Kidney tubule cell (primary cell): ENCODE measurements around the gene ANKRD52.

ENCODE experiments used
- DNase-seq: peaks from one replicate; pipeline ENCODE4 v3.0.0-alpha.2; 2018; ENCODE audit warnings: low spot score

ANKRD52 gene

DNA sequence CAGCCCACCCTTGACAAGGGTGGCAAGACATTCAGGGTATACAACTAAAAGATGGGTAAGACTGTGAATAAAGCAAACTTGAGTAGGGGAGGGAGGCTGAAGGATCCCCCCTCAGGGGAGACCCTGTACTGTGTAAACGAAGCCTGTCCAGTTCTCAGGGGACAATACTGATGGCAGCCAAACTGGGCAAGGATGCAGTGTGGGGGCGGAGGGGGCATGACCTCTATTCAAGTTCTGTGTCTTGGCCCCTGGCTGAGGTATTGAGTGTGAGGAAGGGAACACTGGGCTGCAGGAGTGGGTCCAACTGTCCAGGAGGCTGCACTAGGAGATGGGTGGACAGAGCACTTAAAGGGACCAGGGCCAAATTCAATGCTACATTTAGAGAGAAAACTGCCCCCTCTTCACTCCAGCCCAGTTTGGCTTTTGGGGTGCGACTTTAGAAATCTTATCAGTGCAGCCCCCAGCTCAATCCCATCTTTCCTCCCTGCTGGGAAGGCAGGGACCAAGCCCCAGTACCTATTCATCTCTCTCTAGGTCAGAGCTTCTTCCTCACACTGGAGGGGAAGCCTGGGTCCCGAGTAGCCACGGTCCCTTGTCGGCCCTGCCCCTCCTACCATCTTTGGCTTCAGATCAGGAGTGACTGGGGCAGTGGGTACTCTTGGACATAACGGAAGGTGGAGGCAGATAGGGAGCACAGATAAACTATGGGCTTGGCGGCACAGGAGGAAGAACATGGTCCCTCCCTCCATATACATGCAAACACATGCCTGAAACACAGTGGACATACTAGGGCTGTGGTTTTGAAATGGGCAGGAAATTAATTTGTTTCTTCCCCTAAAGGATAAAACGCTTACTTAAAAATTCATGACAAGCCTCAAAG is 16.5 kb downstream of the ANKRD52 start:
- DNase-seq, result no peak

DNA sequence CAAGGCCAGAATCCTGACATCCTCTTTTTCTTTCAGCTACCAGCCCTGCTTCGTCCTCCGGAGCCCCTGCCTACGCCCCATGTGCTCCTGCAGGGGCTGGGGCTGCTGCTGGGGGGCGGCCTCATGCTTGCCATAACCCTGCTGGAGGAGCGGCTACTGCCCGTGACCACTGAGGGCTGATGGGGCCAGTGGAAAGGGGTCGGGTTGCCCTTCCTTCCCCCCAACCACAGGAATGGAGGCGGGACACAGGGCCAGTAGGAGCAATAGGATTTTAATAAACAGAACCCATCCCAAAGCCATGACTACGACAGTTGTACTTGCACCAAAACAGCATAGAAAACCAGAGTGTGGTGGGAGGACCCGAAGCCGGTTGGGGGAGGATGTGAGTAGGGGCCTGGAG is 20.6 kb downstream of the ANKRD52 start:
- no peak for DNase-seq

DNA sequence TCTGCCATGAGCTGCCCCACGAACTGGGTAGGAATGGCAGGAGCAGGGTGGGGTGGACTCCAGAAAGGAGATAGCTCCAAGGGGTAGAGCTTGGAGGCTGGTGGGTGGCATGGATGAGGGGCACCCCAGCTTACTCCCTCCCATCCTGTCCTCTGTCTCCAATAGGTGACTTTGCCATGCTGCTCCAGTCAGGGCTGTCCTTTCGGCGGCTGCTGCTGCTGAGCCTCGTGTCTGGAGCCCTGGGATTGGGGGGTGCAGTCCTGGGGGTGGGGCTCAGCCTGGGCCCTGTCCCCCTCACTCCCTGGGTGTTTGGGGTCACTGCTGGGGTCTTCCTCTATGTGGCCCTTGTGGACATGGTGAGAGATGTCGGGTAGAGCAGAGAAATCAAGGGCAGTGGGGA is 21.2 kb downstream of the ANKRD52 start:
- no peak for DNase-seq

DNA sequence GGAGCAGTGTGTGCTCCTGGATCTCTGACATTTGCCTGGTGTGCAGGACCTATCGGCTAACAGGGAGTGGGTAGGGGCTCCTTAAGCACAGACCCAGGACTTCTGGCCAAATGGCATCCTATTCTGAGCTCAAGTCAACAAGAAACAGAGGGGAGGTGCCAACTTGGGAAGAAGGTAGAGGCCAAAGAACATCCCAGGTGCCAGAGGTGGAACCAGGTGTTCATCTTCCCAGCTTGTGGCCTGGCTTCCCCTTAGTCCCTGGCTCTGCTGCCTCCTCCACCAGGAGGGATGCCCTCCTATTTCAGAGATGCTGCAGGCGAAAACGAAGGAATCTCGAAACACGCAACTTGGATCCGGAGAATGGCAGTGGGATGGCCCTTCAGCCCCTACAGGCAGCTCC is 22.1 kb downstream of the ANKRD52 start:
- no peak for DNase-seq

DNA sequence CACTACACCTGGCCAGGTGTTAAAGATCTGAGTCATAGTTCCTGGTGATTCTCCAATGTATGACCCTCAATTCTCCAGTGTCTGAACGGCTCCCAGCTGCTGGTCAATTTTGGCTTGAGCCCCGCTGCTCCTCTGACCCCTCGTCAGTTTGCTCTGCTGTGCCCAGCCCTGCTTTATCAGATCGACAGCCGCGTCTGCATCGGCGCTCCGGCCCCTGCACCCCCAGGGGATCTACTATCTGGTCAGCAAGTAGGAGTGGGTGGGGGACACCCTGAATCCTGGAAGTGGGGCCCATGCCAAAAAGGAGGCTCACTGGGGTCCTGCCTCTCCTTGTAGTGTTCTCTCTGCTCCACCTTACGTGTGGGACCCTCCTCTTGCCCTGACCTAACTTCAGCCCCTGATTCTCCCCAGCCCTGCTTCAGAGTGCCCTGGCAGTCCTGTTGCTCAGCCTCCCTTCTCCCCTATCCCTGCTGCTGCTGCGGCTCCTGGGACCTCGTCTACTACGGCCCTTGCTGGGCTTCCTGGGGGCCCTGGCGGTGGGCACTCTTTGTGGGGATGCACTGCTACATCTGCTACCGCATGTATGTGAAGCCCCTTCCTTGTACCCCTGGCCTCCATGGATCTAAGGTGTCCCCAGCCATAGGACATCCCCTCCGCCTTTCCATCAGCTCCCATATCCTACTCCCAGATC is 23.3 kb downstream of the ANKRD52 start:
- no peak for DNase-seq

DNA sequence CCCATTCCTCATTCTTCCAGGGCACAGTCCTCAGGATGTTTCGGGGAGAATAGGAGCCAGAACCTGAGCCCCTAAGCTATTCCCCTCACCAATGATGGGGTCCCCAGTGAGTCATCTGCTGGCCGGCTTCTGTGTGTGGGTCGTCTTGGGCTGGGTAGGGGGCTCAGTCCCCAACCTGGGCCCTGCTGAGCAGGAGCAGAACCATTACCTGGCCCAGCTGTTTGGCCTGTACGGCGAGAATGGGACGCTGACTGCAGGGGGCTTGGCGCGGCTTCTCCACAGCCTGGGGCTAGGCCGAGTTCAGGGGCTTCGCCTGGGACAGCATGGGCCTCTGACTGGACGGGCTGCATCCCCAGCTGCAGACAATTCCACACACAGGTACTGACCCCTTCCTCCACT is 27.0 kb downstream of the ANKRD52 start:
- no peak for DNase-seq

DNA sequence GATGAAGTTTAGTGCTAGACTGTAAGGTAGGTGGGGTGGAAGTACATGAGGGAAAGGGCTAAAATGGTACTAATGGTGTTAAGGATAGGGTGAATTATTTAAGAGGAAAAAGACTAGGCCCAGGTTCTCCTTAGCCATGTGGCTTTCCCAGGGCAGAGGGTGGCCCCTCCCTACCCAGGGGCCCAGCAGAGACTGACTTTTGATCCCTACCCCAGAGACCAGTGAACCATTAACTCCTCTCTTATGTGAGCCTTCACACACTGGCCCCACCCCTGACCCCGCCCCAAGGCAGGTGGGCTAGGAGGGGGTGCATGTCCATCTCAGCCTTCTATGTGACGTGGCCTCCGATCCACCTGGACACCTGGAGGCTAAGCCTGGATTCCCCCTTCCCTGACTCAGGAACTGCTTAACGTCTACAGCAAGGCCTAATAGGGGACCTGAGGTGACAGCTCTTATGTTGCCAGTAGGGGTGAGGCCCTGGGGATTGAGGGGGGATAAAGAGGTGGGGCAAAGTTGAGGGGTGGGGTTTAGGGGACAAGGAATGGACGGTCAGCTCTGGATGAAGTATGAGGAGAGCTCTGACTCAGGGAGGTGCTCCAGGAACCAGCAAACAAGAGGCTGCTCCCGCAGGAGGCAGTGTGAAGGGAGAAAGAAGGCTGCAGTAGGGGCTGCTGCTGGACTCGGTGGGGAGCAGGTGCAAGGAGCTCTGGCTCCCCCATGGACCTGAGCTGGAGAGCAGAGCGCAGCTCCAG is 27.6 kb downstream of the ANKRD52 start:
- peak; percentile 19 for DNase-seq

DNA sequence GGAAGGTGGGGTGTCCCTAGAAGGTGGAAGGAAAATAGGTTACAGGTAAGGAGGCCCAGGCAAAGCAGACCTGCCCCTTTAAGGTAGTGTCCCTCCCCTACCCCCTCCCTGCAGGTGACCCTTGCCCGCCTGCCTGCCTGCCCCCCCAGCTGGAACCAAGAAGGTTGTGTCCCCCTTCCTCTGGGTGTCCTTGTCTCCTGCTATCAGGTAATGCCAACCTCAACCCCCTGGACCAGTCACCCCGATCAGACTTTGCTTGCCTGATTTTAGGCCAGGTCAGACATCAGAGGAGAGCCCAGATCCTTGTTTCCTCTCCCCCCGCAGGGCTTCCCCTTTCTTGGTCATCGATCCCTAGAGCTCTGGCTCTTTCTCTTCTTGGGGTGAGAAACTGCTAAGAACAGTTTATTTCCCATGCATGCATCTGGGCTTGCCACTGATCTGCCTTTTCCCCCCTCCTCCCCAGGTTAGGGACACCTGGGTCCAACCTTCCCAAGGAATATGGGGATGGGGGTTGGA is 28.2 kb downstream of the ANKRD52 start, which contains the start of gene SLC39A5:
TSS of gene SLC39A5 (plus strand) at position 136 of the 516 bp plus-strand sequence. CDS start 1,224 bp downstream, outside the sequence.
- DNase-seq, result no peak

DNA sequence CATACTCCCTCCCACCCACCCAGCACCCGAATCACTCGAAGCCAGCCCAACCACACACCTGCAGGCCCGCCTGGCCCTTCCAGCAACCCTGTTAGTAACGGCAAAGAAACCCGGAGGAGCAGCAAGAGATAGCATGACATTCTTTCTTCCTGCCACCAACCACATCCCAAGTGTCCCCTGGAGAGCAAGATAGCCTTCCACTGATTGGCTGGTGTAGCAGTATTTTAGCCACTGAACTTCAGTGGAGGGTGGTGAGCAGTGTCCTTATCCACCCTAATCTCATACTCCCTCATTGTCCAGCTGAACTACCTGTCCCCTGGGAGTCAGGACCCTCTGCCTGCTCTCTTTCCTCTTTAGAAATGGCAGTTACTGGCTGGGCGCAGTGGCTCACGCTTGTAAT is 29.1 kb downstream of the ANKRD52 start:
- DNase-seq, result no peak

DNA sequence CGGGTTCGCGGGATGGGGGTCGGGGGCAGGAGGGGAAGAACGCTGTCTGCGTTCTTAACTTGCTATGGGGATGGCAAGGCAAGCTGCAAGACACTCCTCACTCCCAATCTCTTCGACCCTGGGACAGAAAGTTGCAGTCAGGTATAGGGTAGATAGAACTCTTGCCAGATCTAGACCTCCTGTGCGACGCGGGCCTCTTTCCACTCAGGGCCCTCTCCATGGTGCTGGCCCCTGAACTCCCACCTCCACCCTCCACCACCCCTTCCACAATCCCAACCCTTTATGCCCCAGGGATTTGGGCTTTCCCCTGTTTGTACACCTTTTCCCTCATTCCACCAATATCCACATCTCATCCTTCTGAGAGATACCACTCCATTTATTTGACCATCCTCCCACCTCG is 33.2 kb downstream of the ANKRD52 start:
- no peak for DNase-seq

DNA sequence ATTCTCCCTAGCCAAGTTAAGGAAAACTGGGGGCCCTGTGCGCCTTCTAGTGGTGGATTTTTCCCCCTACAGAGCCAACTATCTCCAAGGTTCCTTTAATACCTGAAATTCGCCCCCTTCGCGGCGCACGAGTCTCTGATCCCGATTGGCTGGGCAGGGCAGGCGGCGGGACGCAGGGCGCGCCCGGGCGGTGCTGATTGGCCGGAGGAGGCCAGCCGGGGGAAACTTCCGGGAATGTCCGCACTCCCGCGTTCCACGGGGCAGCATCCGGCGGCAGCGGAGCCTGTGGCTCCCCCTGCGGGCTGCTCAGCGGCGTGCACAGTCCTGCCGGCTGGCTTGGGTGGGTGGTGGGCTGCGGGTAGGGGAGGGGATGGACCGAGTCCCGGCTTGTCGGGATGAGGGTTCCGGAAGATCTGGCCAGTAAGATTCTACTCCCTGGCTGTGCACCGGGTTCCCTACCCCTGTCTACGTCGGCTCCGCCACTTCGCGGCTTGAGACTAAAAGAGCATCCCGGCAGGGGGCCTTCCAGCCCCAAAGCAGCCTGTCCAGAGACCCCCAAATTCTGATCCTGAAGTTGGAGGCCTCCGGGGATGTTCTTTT is 34.0 kb downstream of the ANKRD52 start, which contains the start of gene NABP2:
TSS of gene NABP2 (plus strand) at position 241 of the 600 bp plus-strand sequence. CDS start 515 bp downstream, outside the sequence.
- peak; percentile 98 for DNase-seq

DNA sequence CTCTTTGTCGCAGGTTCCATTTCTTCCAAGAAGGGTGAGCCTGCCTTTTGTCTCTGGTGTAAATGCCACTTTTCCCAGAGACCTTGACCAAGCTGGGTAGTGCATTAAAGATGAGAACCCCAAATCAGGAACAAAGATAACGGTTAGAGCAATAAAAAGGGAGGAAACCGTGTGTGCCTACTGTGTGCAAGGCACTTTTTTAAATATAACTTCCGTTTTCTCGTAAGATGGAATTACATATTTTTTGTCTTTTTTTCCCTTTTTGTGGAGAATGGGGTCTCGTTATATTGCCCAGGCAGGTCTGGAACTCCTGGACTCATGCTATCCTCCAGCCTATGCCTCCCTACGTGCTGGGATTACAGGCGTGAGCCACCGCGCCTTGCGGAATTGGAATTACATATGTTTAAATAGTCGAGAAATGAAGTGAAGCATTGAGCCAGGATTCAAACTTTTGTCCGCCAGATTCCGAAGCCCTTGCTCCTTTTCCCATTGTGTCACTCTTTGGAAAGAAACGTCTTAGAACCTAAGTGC is 34.5 kb downstream of the ANKRD52 start:
- no peak for DNase-seq

DNA sequence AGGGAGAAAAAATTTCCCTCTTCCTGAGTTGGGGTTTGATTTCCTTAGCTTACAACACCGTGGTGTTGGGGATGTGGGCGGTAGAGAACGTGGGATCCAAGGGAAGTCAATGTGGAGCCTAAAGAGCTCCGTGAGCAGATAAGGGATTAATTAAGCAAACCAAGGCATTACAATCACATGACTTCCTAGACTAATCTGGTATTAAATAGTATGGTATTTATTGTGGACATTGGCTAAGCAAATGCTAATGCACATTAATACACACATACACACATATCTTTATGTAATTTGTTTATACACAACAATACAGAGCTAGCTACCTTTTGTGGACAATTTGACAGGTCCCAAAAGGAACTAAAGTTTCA is 35.7 kb downstream of the ANKRD52 start:
- no peak for DNase-seq

DNA sequence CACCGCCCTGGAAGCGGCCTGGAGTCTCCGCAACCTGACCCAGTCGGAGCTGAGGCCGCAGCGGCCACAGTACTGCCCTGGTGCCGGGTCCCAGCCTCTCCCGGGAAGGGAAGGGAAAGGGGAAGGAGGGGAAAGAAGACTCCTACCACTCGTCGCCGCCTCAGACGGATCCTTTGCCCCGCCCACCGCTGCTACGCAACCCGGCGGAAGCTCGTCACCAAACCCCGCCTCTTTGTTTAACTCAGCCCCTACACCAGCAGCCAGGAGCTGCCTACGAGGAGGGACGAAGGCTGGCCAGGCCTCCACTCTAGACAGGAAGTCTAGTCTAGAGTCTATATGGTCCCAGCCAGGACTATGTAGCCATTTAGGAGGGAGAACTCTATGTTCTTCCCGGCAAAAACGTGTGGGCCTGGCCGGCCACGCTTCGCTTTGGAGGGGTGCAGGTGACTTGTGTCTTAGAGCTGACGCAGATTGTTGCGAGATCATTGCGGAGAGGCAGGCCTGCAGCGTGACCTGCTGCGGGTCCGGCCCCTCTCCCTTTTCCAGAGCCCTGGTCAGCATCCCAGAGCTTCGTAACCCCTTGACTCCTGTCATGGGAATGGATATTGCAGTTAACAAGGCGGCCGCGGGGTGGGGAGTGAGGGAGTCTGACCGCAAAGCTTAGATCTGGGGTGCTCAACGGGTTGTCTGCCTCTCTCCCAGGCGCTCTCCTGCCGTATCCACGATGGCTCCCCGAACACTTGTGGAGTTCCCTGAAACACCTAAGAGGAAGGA is 36.2 kb downstream of the ANKRD52 start, which contains the start of gene RNF41:
TSS of gene RNF41 (minus strand) at position 166 of the 774 bp plus-strand sequence. CDS start 7,875 bp downstream, outside the sequence.
- DNase-seq, result peak; percentile 98

DNA sequence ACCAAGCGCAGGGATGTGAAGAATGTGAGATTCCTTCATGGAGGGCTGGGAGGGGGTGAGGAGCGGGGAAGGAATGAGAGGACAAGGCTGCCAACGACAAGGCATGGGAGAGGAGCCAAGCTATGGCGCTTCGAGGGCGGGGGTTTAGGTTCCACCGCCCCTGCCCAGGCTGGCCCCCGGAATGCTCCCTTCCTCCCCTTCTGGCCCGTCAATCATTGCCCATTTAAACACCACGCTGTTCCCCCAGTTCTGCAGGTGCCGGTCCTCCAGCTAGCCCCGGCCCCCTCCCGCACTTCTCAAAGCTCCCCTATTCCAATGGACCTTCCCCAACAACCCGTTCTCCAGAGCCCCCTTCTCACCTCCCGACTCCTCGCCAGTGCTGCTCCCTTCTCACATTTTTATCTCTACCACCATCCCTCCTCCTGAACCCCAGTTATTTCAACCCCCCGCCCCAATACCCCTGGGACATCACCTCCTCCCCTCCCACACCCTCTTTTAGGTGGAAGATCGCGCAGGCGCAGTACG is 36.9 kb downstream of the ANKRD52 start:
- peak; percentile 52 for DNase-seq

DNA sequence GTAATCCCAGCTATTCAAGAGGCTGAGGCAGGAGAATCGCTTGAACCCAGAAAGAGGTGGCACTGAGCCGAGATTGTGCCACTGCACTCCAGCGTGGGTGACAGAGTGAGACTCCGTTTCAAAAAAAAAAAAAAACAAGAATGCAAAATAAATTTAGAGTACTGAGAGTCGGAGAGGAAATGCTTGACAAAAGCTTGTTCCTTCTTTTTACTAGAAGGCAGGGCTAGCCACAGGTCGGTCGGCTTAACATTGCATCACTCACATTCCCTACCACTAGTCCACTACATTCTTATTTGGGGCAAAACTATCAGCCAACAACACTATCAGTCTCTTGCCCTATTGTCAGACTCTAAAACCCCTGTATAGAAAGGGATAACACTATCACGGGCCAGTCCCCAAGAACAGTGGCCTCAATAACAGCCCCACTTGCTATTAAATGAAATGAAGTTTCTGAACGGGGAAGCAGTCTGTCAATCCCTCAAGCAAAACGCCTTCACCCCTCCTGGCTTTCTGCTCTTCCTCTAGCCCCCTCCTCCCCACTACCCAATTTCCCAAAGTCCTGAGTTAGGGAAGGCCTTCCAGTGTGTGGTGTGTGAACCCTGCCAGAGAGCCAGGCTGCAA is 37.5 kb downstream of the ANKRD52 start:
- peak; percentile 35 for DNase-seq

DNA sequence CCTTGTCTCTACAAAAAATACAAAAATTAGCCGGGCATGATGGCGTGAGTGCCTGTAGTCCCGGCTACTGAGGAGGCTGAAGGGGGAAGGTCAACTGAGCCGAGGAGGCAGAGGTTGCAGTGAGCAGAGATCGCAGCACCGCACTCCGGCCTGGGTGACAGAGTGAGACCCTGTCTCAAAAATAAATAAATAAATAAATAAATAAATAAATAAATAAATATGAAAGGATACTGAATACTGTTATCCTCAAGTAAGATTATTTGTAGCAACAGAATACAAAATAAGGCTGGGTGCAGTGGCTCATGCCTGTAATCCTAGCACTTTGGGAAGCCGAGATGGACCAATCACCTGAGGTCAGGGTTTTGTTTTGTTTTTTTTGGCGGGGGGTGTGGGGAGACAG is 38.3 kb downstream of the ANKRD52 start:
- DNase-seq, result no peak

DNA sequence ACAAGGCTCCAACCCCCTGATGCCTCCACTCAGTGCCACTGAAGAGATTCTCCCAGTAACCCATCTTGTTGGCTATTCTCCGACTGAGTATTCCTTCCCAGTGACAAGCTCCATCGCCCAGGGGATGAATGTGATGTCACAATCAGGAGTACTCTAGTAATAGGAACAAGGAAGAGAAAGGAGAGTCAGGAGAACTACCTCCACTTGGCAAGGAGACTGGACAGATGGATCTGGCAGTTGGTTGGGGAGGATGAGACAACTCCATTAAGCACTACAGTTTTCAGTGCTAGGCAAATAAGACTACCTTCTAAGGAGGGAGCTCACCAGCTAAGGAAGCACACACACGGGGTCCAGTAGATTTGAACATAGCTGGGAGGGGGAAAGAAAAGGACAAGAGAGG is 41.7 kb downstream of the ANKRD52 start:
- no peak for DNase-seq

DNA sequence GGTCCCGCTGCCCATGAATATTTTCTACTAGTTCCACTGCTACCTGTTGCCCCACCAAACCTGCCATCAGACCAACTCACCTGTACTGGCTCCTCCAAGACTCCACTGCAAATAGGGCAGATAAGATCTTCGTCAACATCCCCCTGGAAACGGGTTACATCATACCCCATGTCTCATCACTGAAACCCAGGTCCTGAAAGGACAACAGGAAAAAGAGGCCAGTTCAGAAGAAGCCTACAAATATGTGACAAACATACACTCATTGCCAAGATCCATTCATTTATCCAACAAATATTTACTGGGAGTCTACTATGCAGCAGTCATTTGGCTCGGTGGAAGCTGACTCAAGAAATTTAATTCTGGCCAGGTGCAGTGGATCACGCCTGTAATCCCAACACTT is 44.3 kb downstream of the ANKRD52 start:
- no peak for DNase-seq

DNA sequence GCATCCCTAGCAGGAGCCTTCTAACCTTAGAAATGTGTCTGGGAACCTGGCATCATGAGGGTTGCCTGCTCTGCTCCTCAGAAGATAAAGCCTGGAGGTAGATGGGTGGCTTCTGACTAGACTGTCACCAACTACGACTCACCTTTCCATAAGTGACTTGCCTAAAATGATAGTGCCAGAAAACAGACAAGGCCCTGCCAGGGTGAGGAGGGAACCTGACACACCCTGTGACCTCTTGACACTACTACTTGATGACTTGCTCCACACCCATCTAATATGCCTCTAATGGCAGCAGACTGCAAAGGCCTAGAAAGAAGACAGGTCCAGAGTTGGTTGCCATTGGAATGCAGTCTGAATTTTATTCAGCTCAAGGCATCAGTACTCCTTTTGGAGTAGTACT is 45.8 kb downstream of the ANKRD52 start:
- DNase-seq, result no peak
